ENCODE data around the gene ITGAL. TPM values are rescaled to one million over a fixed set of nuclear protein-coding genes. Genes with fewer than 3 reads are reported as not detected.

The ITGAL gene
- total and polyA plus RNA-seq, 2 of the 13 experiments (the other 11 are each of a cell fraction or from before 2014, with no cell fraction given): 0.86 to 1.2 TPM

GRCh38 chr16:30551781-30552180 lies 79.2 kb downstream of the ITGAL start:
- CTCF ChIA-PET (ENCODE audit: low intra/inter-chr PET ratio, low total read pairs): no interaction called here

More at GRCh38 chr16:30551781-30552180, 79.2 kb downstream of the ITGAL start:
- 94% methylated on average over 3 of the region's 3 CpGs for WGBS (ENCODE audit: low lambda C conversion rate)
- Histone ChIP-seq H3K9ac (ENCODE audit: insufficient read depth, low read depth, low read length) (no peak overlapping the region), H3K36me3 (replicated peaks in 1 of 2; ENCODE audit: control insufficient read depth in 1 of 2, insufficient read depth in 2 of 2, low read length in 2 of 2) (peaks cover 0 to 25% of the 10 kb centered on the region in 2 experiments; a peak in 4 of 5 replicates), H3K27ac (ENCODE audit: extremely low read length, insufficient read depth, low read length) (no peak overlapping the region), H2AFZ (ENCODE audit: low read length) (no peak overlapping the region), H3K79me2 (ENCODE audit: insufficient read depth, low read length) (peaks cover 10% of the 10 kb centered on the region), H3K9me3 (ENCODE audit: low read length) (no peaks in the 10 kb centered on the region), H3K4me2 (ENCODE audit: low read depth, low read length) (no peak overlapping the region), H3K4me3 (replicated peaks in 1 of 3; ENCODE audit: insufficient read depth in 1 of 3, low read depth in 2 of 3, low read length in 3 of 3) (no peak overlapping the region), H3K27me3 (ENCODE audit: control insufficient read depth in 1 of 2, insufficient read depth in 2 of 2, low read length in 2 of 2) (no peaks in the 10 kb centered on the region), H4K20me1 (ENCODE audit: insufficient read depth, low read length) (no peaks in the 10 kb centered on the region), H3K4me1 (ENCODE audit: insufficient read depth, low read length) (peaks cover 55% of the 10 kb centered on the region)
- ATAC-seq (no peak), FAIRE-seq (no peak), DNase-seq (ENCODE audit: low spot score) (no peak)
- TF ChIP-seq PLRG1 (conservative IDR thresholded peaks at IDR 0.05) (no peak), PTBP1 (IDR thresholded peaks at IDR 0.05; ENCODE audit: low read depth, low read length, poor library complexity, severe bottlenecking) (no peak), PRDM4 (CRISPR knock-in tag; IDR thresholded peaks at IDR 0.05; ENCODE audit: borderline replicate concordance) (no peak), ZNF550 (CRISPR knock-in tag; IDR thresholded peaks at IDR 0.05; ENCODE audit: borderline replicate concordance) (no peak), ARID2 (CRISPR knock-in tag; IDR thresholded peaks at IDR 0.05; ENCODE audit: borderline replicate concordance) (no peak), DNMT3B (CRISPR knock-in tag; conservative IDR thresholded peaks at IDR 0.05) (no peak), ZKSCAN5 (CRISPR knock-in tag; IDR thresholded peaks at IDR 0.05) (no peak), REPIN1 (CRISPR knock-in tag; IDR thresholded peaks at IDR 0.05; ENCODE audit: borderline replicate concordance, low read depth) (no peak), ZNF180 (CRISPR knock-in tag; IDR thresholded peaks at IDR 0.05; ENCODE audit: borderline replicate concordance, low read depth) (no peak), NONO (IDR thresholded peaks at IDR 0.05) (no peak), NONO (CRISPR knock-in tag; conservative IDR thresholded peaks at IDR 0.05) (0 out of 2 replicates have a peak, but pooled peaks have one; percentile 9), POLR2G (IDR thresholded peaks at IDR 0.05; ENCODE audit: low read depth, low read length) (peak; percentile 39), ZZZ3 (CRISPR knock-in tag; IDR thresholded peaks at IDR 0.05; ENCODE audit: borderline replicate concordance) (no peak), HIVEP1 (CRISPR knock-in tag; IDR thresholded peaks at IDR 0.05) (0 out of 2 replicates have a peak, but pooled peaks have one; percentile 21), ZNF547 (CRISPR knock-in tag; IDR thresholded peaks at IDR 0.05) (no peak), ZBTB1 (CRISPR knock-in tag; IDR thresholded peaks at IDR 0.05; ENCODE audit: borderline replicate concordance) (no peak), ATF7-NPFF (CRISPR knock-in tag; IDR thresholded peaks at IDR 0.05; ENCODE audit: low read depth) (no peak), FOSL1 (CRISPR knock-in tag; IDR thresholded peaks at IDR 0.05; ENCODE audit: borderline replicate concordance) (no peak)
- TF ChIP-seq, protein P1, sequence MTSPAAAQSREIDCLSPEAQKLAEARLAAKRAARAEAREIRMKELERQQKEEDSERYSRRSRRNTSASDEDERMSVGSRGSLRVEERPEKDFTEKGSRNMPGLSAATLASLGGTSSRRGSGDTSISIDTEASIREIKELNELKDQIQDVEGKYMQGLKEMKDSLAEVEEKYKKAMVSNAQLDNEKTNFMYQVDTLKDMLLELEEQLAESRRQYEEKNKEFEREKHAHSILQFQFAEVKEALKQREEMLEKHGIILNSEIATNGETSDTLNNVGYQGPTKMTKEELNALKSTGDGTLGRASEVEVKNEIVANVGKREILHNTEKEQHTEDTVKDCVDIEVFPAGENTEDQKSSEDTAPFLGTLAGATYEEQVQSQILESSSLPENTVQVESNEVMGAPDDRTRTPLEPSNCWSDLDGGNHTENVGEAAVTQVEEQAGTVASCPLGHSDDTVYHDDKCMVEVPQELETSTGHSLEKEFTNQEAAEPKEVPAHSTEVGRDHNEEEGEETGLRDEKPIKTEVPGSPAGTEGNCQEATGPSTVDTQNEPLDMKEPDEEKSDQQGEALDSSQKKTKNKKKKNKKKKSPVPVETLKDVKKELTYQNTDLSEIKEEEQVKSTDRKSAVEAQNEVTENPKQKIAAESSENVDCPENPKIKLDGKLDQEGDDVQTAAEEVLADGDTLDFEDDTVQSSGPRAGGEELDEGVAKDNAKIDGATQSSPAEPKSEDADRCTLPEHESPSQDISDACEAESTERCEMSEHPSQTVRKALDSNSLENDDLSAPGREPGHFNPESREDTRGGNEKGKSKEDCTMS (CRISPR knock-in tag; conservative IDR thresholded peaks at IDR 0.05): no peak
- TF ChIP-seq, protein P2, sequence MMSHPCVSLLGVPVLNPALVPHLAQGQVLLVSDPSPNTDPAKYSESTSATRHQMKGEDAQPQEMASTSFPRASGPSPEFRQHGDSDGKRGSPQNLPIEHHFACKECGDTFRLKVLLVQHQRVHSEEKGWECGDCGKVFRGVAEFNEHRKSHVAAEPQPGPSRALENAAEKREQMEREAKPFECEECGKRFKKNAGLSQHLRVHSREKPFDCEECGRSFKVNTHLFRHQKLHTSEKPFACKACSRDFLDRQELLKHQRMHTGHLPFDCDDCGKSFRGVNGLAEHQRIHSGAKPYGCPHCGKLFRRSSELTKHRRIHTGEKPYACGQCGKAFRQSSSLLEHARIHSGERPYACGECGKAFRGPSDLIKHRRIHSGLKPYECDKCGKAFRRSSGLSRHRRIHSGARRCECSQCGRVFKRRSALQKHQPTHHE (CRISPR knock-in tag; IDR thresholded peaks at IDR 0.05; ENCODE audit: borderline replicate concordance): no peak
- intact Hi-C loops (cut with micrococcal nuclease; ENCODE audit: unreplicated experiment) (no loop called here), in situ Hi-C loops (cut with HindIII; ENCODE audit: extremely low pct_ligation_motif_present, low pct_unique_long_range_greater_than_20kb) (no loop called here)
- BruUV-seq (replicated peaks): no TSS peak
- POLR2A ChIA-PET: interaction anchor here (0.9 to 2.2 kb wide), 2 partner anchors 11 to 144 kb away, joined by 3 to 12 read pairs; partner anchors contain the start of gene ZNF771
